Endothelial cell of umbilical vein (primary cell): ENCODE data around the gene CIROP. TPM values are rescaled to one million over a fixed set of nuclear protein-coding genes. Genes with fewer than 3 reads are reported as not detected.

Source experiments
- BruUV-seq: library from RNA; stranded (reverse); fragments of 400-500 nt; replicated peaks from 2 replicates; lab custom pipeline; 2021; lab: Mats Ljungman, UMichigan
- CTCF ChIA-PET: fragments of 300-600, 350-600 bp; sonication (Branson Sonifier 250); formaldehyde crosslinking; loops from one replicate; lab custom pipeline; 2021; ENCODE audit warnings: antibody characterized with exemption, inconsistent platforms; lab: Charles Lee
- POLR2A ChIA-PET: fragments of 300-600, 350-600 bp; sonication (Branson Sonifier 250); formaldehyde crosslinking; loops from one replicate; lab custom pipeline; 2021; ENCODE audit warnings: antibody characterized with exemption, inconsistent platforms; lab: Charles Lee
- DNase-seq: peaks from one replicate; pipeline ENCODE4 v3.0.0-alpha.2; 2011; ENCODE audit warnings: low read depth, low spot score
- FAIRE-seq: peaks from 2 replicates; lab custom pipeline; 2011; peaks lifted over from hg19 to GRCh38; lab: Jason Lieb, UNC
- H2AFZ ChIP-seq: 2 replicates; pipeline ENCODE4 v1.6.0; 2012; ENCODE audit warnings: low read depth, low read length, control low read depth, inconsistent platforms
- H3K27ac ChIP-seq: 2 replicates; pipeline ENCODE4 v1.5.1; 2011; ENCODE audit warnings: low read depth, mild to moderate bottlenecking, control low read depth, low read length, moderate library complexity; ENCODE audit not compliant: insufficient read depth
- H3K27me3 ChIP-seq, 2 experiments: 2 replicates each; pipeline versions ENCODE4 v1.6.0 to v1.6.1; 2011; ENCODE audit warnings: low read length in 2 of 2, mixed read lengths in 1 of 2; ENCODE audit not compliant: control insufficient read depth in 2 of 2, insufficient read depth in 2 of 2
- H3K36me3 ChIP-seq, 2 experiments: 2 replicates in 1 of 2; 3 replicates in 1 of 2; pipeline ENCODE4 v1.5.1; 2011; ENCODE audit warnings: low read length in 2 of 2, mild to moderate bottlenecking in 1 of 2, moderate library complexity in 1 of 2; ENCODE audit not compliant: control insufficient read depth in 2 of 2, insufficient read depth in 2 of 2; ENCODE audit errors: extremely low read depth in 1 of 2
- H3K4me1 ChIP-seq: 3 replicates; pipeline ENCODE4 v1.5.1; 2011; ENCODE audit warnings: mild to moderate bottlenecking, low read length; ENCODE audit not compliant: control insufficient read depth, insufficient read depth; ENCODE audit errors: extremely low read depth
- H3K4me2 ChIP-seq: 2 replicates; pipeline ENCODE4 v1.6.1; 2011; ENCODE audit warnings: low read length, control low read depth, mixed read lengths; ENCODE audit not compliant: insufficient read depth
- H3K4me3 ChIP-seq, 3 experiments: fragments of 200-600 bp in 1 of 3; sonication (generic), shearing (Covaris generic) in 1 of 3; replicated peaks in 1 of 3; 2 replicates each; pipeline ENCODE4 v1.5.1; 2011 to 2016; ENCODE audit warnings: control low read depth in 3 of 3, low read length in 3 of 3, mild to moderate bottlenecking in 2 of 3, inconsistent platforms in 1 of 3, low read depth in 1 of 3, moderate library complexity in 1 of 3; ENCODE audit not compliant: insufficient read depth in 1 of 3
- H3K79me2 ChIP-seq: 2 replicates; pipeline ENCODE4 v1.6.0; 2012; ENCODE audit warnings: low read length, inconsistent platforms; ENCODE audit not compliant: control insufficient read depth, insufficient read depth
- H3K9ac ChIP-seq: replicated peaks from 2 replicates; pipeline ENCODE3; 2011; ENCODE audit warnings: low read length, control low read depth; ENCODE audit not compliant: insufficient read depth; ENCODE audit errors: extremely low read depth
- H3K9me1 ChIP-seq: replicated peaks from 3 replicates; pipeline ENCODE4 v1.6.0; 2011; ENCODE audit warnings: mild to moderate bottlenecking, low read length; ENCODE audit not compliant: control insufficient read depth, insufficient read depth; ENCODE audit errors: extremely low read depth
- H3K9me3 ChIP-seq: replicated peaks from 2 replicates; pipeline ENCODE4 v1.5.1; 2012; ENCODE audit warnings: low read length, inconsistent platforms; ENCODE audit not compliant: control insufficient read depth, insufficient read depth
- H4K20me1 ChIP-seq: replicated peaks from 2 replicates; pipeline ENCODE3; 2011; ENCODE audit warnings: mild to moderate bottlenecking, low read length; ENCODE audit not compliant: control insufficient read depth, insufficient read depth; ENCODE audit errors: extremely low read depth
- EZH2 ChIP-seq: IDR thresholded peaks from 2 replicates; pipeline ENCODE4 v1.6.1; 2012; ENCODE audit warnings: borderline replicate concordance, low read depth, mild to moderate bottlenecking, moderate library complexity, low read length, inconsistent platforms; ENCODE audit not compliant: severe bottlenecking
- FOS ChIP-seq: IDR thresholded peaks from 2 replicates; pipeline ENCODE4 v1.6.1; 2011; ENCODE audit warnings: mild to moderate bottlenecking, low read length, moderate library complexity, borderline replicate concordance; ENCODE audit not compliant: insufficient read depth
- GATA2 ChIP-seq: IDR thresholded peaks from 2 replicates; pipeline ENCODE4 v1.7.0; 2011; ENCODE audit warnings: low read depth, mild to moderate bottlenecking, moderate library complexity, mixed read lengths, low read length; ENCODE audit not compliant: insufficient read length, insufficient read depth
- JUN ChIP-seq: IDR thresholded peaks from 2 replicates; pipeline ENCODE4 v1.6.1; 2011; ENCODE audit warnings: borderline replicate concordance, low read depth; ENCODE audit not compliant: insufficient read length, insufficient read depth
- MYC ChIP-seq: IDR thresholded peaks from one replicate; pipeline ENCODE4 v1.6.1; 2011; ENCODE audit warnings: mild to moderate bottlenecking, low read depth, low read length
- POLR2A ChIP-seq: IDR thresholded peaks from 2 replicates; pipeline ENCODE4 v1.6.1; 2012; ENCODE audit warnings: low read depth, mild to moderate bottlenecking, control low read depth, low read length
- POLR2AphosphoS5 ChIP-seq: IDR thresholded peaks from 2 replicates; pipeline ENCODE4 v1.6.1; 2012; ENCODE audit warnings: low read depth, mild to moderate bottlenecking, control low read depth, low read length, moderate library complexity; ENCODE audit not compliant: insufficient read depth
- dilution Hi-C: fragments of 300-500 bp; cut with MboI; formaldehyde crosslinking; loops from one replicate; pipeline ENCODE4 v1.15.0; 2019; ENCODE audit warnings: low sequenced_read_pairs; ENCODE audit not compliant: extremely low pct_ligation_motif_present
- intact Hi-C: fragments of 100-400 bp; cut with micrococcal nuclease; formaldehyde crosslinking; loops from one replicate; pipeline ENCODE4 v1.10.0; 2022
- polyA plus RNA-seq, 4 experiments: library from polyadenylated mRNA; depleted of rRNA in 3 of 4; stranded (reverse) in 3 of 4; unstranded in 1 of 4; fragments of >200 nt; gene quantifications; 2 replicates each; pipeline versions ENCODE4 v1.2.1 to v1.2.3, GENCODE V29; 2011 to 2012; ENCODE audit warnings: missing spikeins in 1 of 4
- total RNA-seq: library from RNA; stranded (reverse); gene quantifications from 2 replicates; pipeline ENCODE4 v1.2.3, GENCODE V29; 2021
- TF ChIP-seq, protein P1 (sequence below): IDR thresholded peaks from 2 replicates; pipeline ENCODE4 v1.6.1; 2011; ENCODE audit not compliant: insufficient read depth, insufficient read length
- TF ChIP-seq, protein P2 (sequence below), 2 donors: IDR thresholded peaks; 1 replicate in 1 of 2; 2 replicates in 1 of 2; pipeline ENCODE4 v1.5.1; 2011; ENCODE audit warnings: low read length in 2 of 2, mild to moderate bottlenecking in 2 of 2, moderate library complexity in 2 of 2, control low read depth in 1 of 2, inconsistent platforms in 1 of 2, low read depth in 1 of 2; ENCODE audit not compliant: insufficient read depth in 1 of 2; ENCODE audit errors: extremely low read depth in 1 of 2

The CIROP gene
- total and polyA plus RNA-seq, 2 donors (not counting 3 experiments of a cell fraction or from before 2014, with no cell fraction given), result not detected

GRCh38 chr14:23124337-23124954, 19.7 kb upstream of the CIROP start:
- no peaks in the 10 kb centered on the region for H4K20me1 ChIP-seq
- no peak overlapping the region for H3K27ac ChIP-seq
- H2AFZ ChIP-seq, result no peak overlapping the region
- no peak overlapping the region for H3K4me2 ChIP-seq
- H3K9me3 ChIP-seq, result no peaks in the 10 kb centered on the region
- BruUV-seq, result no TSS peak
- no peak overlapping the region for H3K4me3 ChIP-seq
- dilution Hi-C loops, result no loop called here
- H3K4me1 ChIP-seq, result peaks cover 30% of the 10 kb centered on the region
- CTCF ChIA-PET, result interaction anchor here (0.7 to 14.5 kb wide), 4 partner anchors 15 to 55 kb away, joined by 4 to 1289 read pairs (median 5); partner anchors contain the start of genes ACIN1 and SLC7A8
- H3K36me3 ChIP-seq, result no peaks in the 10 kb centered on the region
- no peak for TF ChIP-seq MYC
- TF ChIP-seq, protein P1, sequence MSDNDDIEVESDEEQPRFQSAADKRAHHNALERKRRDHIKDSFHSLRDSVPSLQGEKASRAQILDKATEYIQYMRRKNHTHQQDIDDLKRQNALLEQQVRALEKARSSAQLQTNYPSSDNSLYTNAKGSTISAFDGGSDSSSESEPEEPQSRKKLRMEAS, result no peak
- TF ChIP-seq JUN, result no peak
- TF ChIP-seq FOS, result no peak
- TF ChIP-seq POLR2A, result no peak
- TF ChIP-seq EZH2, result no peak
- TF ChIP-seq, protein P2, sequence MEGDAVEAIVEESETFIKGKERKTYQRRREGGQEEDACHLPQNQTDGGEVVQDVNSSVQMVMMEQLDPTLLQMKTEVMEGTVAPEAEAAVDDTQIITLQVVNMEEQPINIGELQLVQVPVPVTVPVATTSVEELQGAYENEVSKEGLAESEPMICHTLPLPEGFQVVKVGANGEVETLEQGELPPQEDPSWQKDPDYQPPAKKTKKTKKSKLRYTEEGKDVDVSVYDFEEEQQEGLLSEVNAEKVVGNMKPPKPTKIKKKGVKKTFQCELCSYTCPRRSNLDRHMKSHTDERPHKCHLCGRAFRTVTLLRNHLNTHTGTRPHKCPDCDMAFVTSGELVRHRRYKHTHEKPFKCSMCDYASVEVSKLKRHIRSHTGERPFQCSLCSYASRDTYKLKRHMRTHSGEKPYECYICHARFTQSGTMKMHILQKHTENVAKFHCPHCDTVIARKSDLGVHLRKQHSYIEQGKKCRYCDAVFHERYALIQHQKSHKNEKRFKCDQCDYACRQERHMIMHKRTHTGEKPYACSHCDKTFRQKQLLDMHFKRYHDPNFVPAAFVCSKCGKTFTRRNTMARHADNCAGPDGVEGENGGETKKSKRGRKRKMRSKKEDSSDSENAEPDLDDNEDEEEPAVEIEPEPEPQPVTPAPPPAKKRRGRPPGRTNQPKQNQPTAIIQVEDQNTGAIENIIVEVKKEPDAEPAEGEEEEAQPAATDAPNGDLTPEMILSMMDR (IDR thresholded peaks at IDR 0.05; ENCODE audit: extremely low read depth in 1 of 2, insufficient read depth in 1 of 2, low read depth in 1 of 2, low read length in 2 of 2), result no peak
- no peak for TF ChIP-seq POLR2AphosphoS5
- no peak for TF ChIP-seq GATA2
- H3K27me3 ChIP-seq, result no peaks in the 10 kb centered on the region
- H3K9me1 ChIP-seq, result no peaks in the 10 kb centered on the region
- no peak overlapping the region for H3K9ac ChIP-seq
- intact Hi-C loops, result no loop called here
- POLR2A ChIA-PET, result interaction anchor here (0.7 kb wide), 1 partner anchor 70 kb away, joined by 3 read pairs; no protein-coding TSS in a partner anchor
- FAIRE-seq (no peak), DNase-seq (no peak)
- H3K79me2 ChIP-seq, result no peaks in the 10 kb centered on the region
